OCI-LY3 (cell line): ENCODE data around the gene ATP12A.

Experiments used
- CTCF ChIP-seq: fragments of 200-600, 300-600 bp; sonication (generic); IDR thresholded peaks from 2 replicates; pipeline ENCODE4 v1.5.1; 2014; ENCODE audit warnings: antibody characterized with exemption, low read length, low read depth
- EZH2phosphoT487 ChIP-seq: fragments of 200-600 bp; shearing (Covaris generic); IDR thresholded peaks from 2 replicates; pipeline ENCODE4 v1.6.1; 2018; ENCODE audit warnings: antibody characterized with exemption, mixed run types, low read depth

- peak; percentile 79 for TF ChIP-seq CTCF
- no peak for TF ChIP-seq EZH2phosphoT487
Observed at GRCh38 chr13:24727731-24728601, 47.8 kb downstream of the ATP12A start.
